SU-DHL-6 (cell line): ENCODE measurements around the gene CLC.

Source experiments
- CTCF ChIP-seq: fragments of 200-600 bp; sonication (generic); IDR thresholded peaks from one replicate; pipeline ENCODE4 v1.5.1; 2017; ENCODE audit warnings: antibody characterized with exemption, mild to moderate bottlenecking, low read length, moderate library complexity; ENCODE audit not compliant: insufficient read depth, poor library complexity, severe bottlenecking
- EZH2phosphoT487 ChIP-seq: fragments of 200-600 bp; sonication (generic), shearing (Covaris generic); conservative IDR thresholded peaks from 2 replicates; pipeline ENCODE4 v1.6.1; 2018; ENCODE audit warnings: mild to moderate bottlenecking, antibody characterized with exemption, low read length, moderate library complexity, mixed read lengths

GRCh38 chr19:39736088-39736487, 1.7 kb downstream of the CLC start:
- no peak for TF ChIP-seq CTCF
- TF ChIP-seq EZH2phosphoT487, result no peak
